Right renal pelvis (tissue), 4 donors: ENCODE results near the gene AKAP5. TPM values are rescaled to one million over a fixed set of nuclear protein-coding genes. Genes with fewer than 3 reads are reported as not detected.

ENCODE experiments used
- DNase-seq, 4 donors: peaks; one replicate each; pipeline ENCODE4 v3.0.0-alpha.2; 2013; ENCODE audit warnings: low read depth in 4 of 4, low spot score in 3 of 4, missing footprints in 1 of 4
- polyA plus RNA-seq, 4 donors: library from polyadenylated mRNA; unstranded; fragments of 120-200 nt; gene quantifications; one replicate each; pipeline ENCODE4 v1.2.1, GENCODE V29; 2013; ENCODE audit not compliant: insufficient read length in 4 of 4

The AKAP5 gene
- polyA plus RNA-seq, 4 donors = 6.1 to 9.1 (median 7.0) TPM

- DNase-seq = no peak
Observed at GRCh38 chr14:64522591-64523355, 57.5 kb downstream of the AKAP5 start.

Other genes starting within 250 kb of the AKAP5 start
- under 1 TPM; 0.51 to 0.91 (median 0.84) TPM for gene ESR2, start 171.1 kb upstream of the AKAP5 start, polyA plus RNA-seq
- gene MTHFD1, start 77.1 kb upstream of the AKAP5 start, polyA plus RNA-seq = 10 to 100 TPM; 73.8 to 89.5 (median 88.3) TPM
- gene ZBTB25, start 38.3 kb downstream of the AKAP5 start, polyA plus RNA-seq = 10 to 100 TPM in 1 of 4 donors, 1 to 10 TPM in 3; 8.9 to 10.6 (median 9.8) TPM
- gene ZBTB1, start 39.3 kb downstream of the AKAP5 start, polyA plus RNA-seq = 10 to 100 TPM; 52.0 to 73.9 (median 65.8) TPM
- 10 to 100 TPM; 20.0 to 24.8 (median 22.6) TPM for gene HSPA2, start 75.2 kb downstream of the AKAP5 start, polyA plus RNA-seq
- gene PPP1R36, start 84.5 kb downstream of the AKAP5 start, polyA plus RNA-seq = 1 to 10 TPM in 1 of 4 donors, under 1 TPM in 3; 0.73 to 1.2 (median 0.83) TPM
- 100 to 1,000 TPM in 2 of 4 donors, 10 to 100 TPM in 2; 93.6 to 109 (median 100.0) TPM for gene PLEKHG3, start 238.9 kb downstream of the AKAP5 start, polyA plus RNA-seq